GM19463 (cell line): ENCODE measurements around the gene CAPZA2.
"Not testable (repeated sequence)": the region's sequence is repeated elsewhere in the genome, so short reads cannot be mapped to it uniquely, and the experiment has no call there.

Experiments
- ATAC-seq: cut with Tn5 transposase; IDR thresholded peaks from one replicate; pipeline ENCODE4 v1.9.1; 2021; ENCODE audit warnings: mild to moderate bottlenecking, moderate library complexity; ENCODE audit not compliant: unreplicated experiment

CAPZA2 gene

GRCh38 chr7:116952635-116953371, 90.4 kb downstream of the CAPZA2 start:
- peak; percentile 14 for ATAC-seq

GRCh38 chr7:116953372-116953905, 91.1 kb downstream of the CAPZA2 start, which contains the start of gene ST7:
Gene ST7, plus strand, starts transcription at chr7:116953501. Its CDS starts 40 bp downstream, at chr7:116953541.
- peak; percentile 36 for ATAC-seq

- peak; percentile 17 for ATAC-seq
Measured at GRCh38 chr7:116953906-116954838, 91.8 kb downstream of the CAPZA2 start.

GRCh38 chr7:116955340-116955739, 93.0 kb downstream of the CAPZA2 start:
- no peak for ATAC-seq

GRCh38 chr7:116955801-116956476, 93.6 kb downstream of the CAPZA2 start:
- peak; percentile 69 for ATAC-seq

GRCh38 chr7:116956477-116956804, 94.1 kb downstream of the CAPZA2 start:
- ATAC-seq: no peak

GRCh38 chr7:116957874-116958273, 95.5 kb downstream of the CAPZA2 start:
- peak; percentile 33 for ATAC-seq

- ATAC-seq: not testable (repeated sequence)
Measured at GRCh38 chr7:116961966-116962673, 99.7 kb downstream of the CAPZA2 start.

- ATAC-seq: no peak
Measured at GRCh38 chr7:116963234-116963633, 100.8 kb downstream of the CAPZA2 start.

- ATAC-seq: no peak
Measured at GRCh38 chr7:116966601-116967000, 104.2 kb downstream of the CAPZA2 start.

- ATAC-seq: no peak
Measured at GRCh38 chr7:116967254-116967922, 105.0 kb downstream of the CAPZA2 start.

- no peak for ATAC-seq
Measured at GRCh38 chr7:116967983-116968382, 105.6 kb downstream of the CAPZA2 start.

GRCh38 chr7:116968631-116969030, 106.2 kb downstream of the CAPZA2 start:
- no peak for ATAC-seq

- no peak for ATAC-seq
Measured at GRCh38 chr7:116969371-116969902, 107.0 kb downstream of the CAPZA2 start.

GRCh38 chr7:116970238-116970910, 108.0 kb downstream of the CAPZA2 start:
- peak; percentile 74 for ATAC-seq

GRCh38 chr7:116971153-116971552, 108.8 kb downstream of the CAPZA2 start:
- peak; percentile 29 for ATAC-seq
